RWPE2 (cell line): ENCODE data around the gene MACROD2.

Experiments
- ATAC-seq: fragments of 200-7000 bp; cut with Tn5 transposase; 3 replicates; pipeline ENCODE4 v1.9.1; 2021; ENCODE audit warnings: low read depth
- DNase-seq: peaks from one replicate; pipeline ENCODE4 v3.0.0-alpha.2; 2020; ENCODE audit warnings: low spot score
- H3K27ac ChIP-seq: fragments of 450-650 bp; 2 replicates; pipeline ENCODE4 v1.5.1; 2017; ENCODE audit warnings: mild to moderate bottlenecking; ENCODE audit not compliant: poor library complexity, severe bottlenecking
- H3K27me3 ChIP-seq: fragments of 250-450 bp; sonication (Bioruptor Pico); 2 replicates; pipeline ENCODE4 v1.5.1; 2021; ENCODE audit warnings: mild to moderate bottlenecking, moderate library complexity; ENCODE audit not compliant: insufficient read depth, poor library complexity, severe bottlenecking
- H3K36me3 ChIP-seq: fragments of 250-450 bp; sonication (Bioruptor Pico); 2 replicates; pipeline ENCODE4 v1.5.1; 2020; ENCODE audit warnings: low read depth, mild to moderate bottlenecking, moderate library complexity
- H3K4me1 ChIP-seq: fragments of 250-450 bp; sonication (Bioruptor Pico); 2 replicates; pipeline ENCODE4 v1.5.1; 2021; ENCODE audit warnings: mild to moderate bottlenecking, moderate library complexity; ENCODE audit not compliant: insufficient read depth, poor library complexity, severe bottlenecking
- H3K4me3 ChIP-seq: fragments of 250-450 bp; sonication (Bioruptor Pico); 2 replicates; pipeline ENCODE4 v1.5.1; 2021; ENCODE audit warnings: mild to moderate bottlenecking, moderate library complexity; ENCODE audit not compliant: severe bottlenecking
- H3K9me3 ChIP-seq: fragments of 250-450 bp; sonication (Bioruptor Pico); 2 replicates; pipeline ENCODE4 v1.5.1; 2021; ENCODE audit warnings: mild to moderate bottlenecking, moderate library complexity; ENCODE audit not compliant: severe bottlenecking
- CTCF ChIP-seq: fragments of 450-650 bp; IDR thresholded peaks from one replicate; pipeline ENCODE4 v1.5.1; 2017; ENCODE audit warnings: mild to moderate bottlenecking, moderate library complexity; ENCODE audit not compliant: poor library complexity, severe bottlenecking

Gene MACROD2

GRCh38 chr20:14782731-14783130 is 787.4 kb downstream of the MACROD2 start:
- Histone ChIP-seq H3K36me3 (no peaks in the 10 kb centered on the region), H3K9me3 (no peaks in the 10 kb centered on the region), H3K27me3 (no peaks in the 10 kb centered on the region), H3K4me1 (peaks cover 9% of the 10 kb centered on the region), H3K4me3 (no peak overlapping the region), H3K27ac (no peak overlapping the region)
- no peak for TF ChIP-seq CTCF
- ATAC-seq, result no peak
- no peak for DNase-seq

GRCh38 chr20:14783766-14784165 is 788.5 kb downstream of the MACROD2 start:
- no peak for DNase-seq
- TF ChIP-seq CTCF, result no peak
- no peaks in the 10 kb centered on the region for H3K36me3 ChIP-seq
- H3K27ac ChIP-seq, result no peak overlapping the region
- no peaks in the 10 kb centered on the region for H3K27me3 ChIP-seq
- H3K4me3 ChIP-seq, result no peak overlapping the region
- ATAC-seq, result no peak
- no peaks in the 10 kb centered on the region for H3K9me3 ChIP-seq
- peaks cover 7% of the 10 kb centered on the region for H3K4me1 ChIP-seq

GRCh38 chr20:14785065-14785743 is 789.9 kb downstream of the MACROD2 start:
- DNase-seq, result no peak
- no peaks in the 10 kb centered on the region for H3K27me3 ChIP-seq
- H3K27ac ChIP-seq, result no peak overlapping the region
- H3K4me3 ChIP-seq, result no peak overlapping the region
- no peaks in the 10 kb centered on the region for H3K36me3 ChIP-seq
- no peak for ATAC-seq
- peaks cover 7% of the 10 kb centered on the region for H3K4me1 ChIP-seq
- TF ChIP-seq CTCF, result no peak
- H3K9me3 ChIP-seq, result no peaks in the 10 kb centered on the region

GRCh38 chr20:14790190-14790589 is 794.9 kb downstream of the MACROD2 start:
- Histone ChIP-seq H3K4me1 (no peaks in the 10 kb centered on the region), H3K27ac (no peak overlapping the region), H3K9me3 (peaks cover 3% of the 10 kb centered on the region), H3K36me3 (no peaks in the 10 kb centered on the region), H3K27me3 (no peaks in the 10 kb centered on the region), H3K4me3 (no peak overlapping the region)
- no peak for TF ChIP-seq CTCF
- no peak for DNase-seq
- ATAC-seq, result no peak
